Ramos (cell line): ENCODE results near the gene MRPS27.
"Not testable (repeated sequence)": the region's sequence is repeated elsewhere in the genome, so short reads cannot be mapped to it uniquely, and the experiment has no call there.

Experiments
- in situ Hi-C: fragments of 300-500 bp; cut with MboI; formaldehyde crosslinking; loops from one replicate; pipeline ENCODE4 v1.14.3; 2022; ENCODE audit warnings: low sequenced_read_pairs; ENCODE audit not compliant: unreplicated experiment

The MRPS27 gene

DNA sequence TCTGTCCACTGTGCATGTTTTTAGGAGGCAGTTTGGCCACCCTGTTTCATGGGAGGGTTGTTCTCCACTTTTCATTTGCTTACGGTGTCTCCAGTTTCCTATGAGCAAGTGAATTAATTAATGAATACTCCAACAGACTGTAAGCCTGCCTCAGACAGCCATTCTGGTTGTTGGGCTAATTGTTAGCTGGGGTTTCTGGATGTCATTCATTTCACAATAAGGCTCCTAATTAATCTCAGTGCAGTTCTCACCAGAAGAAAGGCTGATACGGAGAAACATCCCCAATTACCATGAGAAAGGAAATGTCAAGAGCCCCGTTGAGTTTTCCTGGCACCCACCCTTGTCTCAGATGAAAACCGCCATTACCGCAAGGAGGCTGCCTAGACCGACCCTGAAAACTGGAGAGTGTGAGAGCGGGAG, 136.9 kb downstream of the MRPS27 start:
- in situ Hi-C loops = no loop called here

- in situ Hi-C loops = no loop called here
Measured at GRCh38 chr5:72182686-72183085, 137.4 kb downstream of the MRPS27 start.

- in situ Hi-C loops = no loop called here
Measured at GRCh38 chr5:72180925-72181324, 139.1 kb downstream of the MRPS27 start.

DNA sequence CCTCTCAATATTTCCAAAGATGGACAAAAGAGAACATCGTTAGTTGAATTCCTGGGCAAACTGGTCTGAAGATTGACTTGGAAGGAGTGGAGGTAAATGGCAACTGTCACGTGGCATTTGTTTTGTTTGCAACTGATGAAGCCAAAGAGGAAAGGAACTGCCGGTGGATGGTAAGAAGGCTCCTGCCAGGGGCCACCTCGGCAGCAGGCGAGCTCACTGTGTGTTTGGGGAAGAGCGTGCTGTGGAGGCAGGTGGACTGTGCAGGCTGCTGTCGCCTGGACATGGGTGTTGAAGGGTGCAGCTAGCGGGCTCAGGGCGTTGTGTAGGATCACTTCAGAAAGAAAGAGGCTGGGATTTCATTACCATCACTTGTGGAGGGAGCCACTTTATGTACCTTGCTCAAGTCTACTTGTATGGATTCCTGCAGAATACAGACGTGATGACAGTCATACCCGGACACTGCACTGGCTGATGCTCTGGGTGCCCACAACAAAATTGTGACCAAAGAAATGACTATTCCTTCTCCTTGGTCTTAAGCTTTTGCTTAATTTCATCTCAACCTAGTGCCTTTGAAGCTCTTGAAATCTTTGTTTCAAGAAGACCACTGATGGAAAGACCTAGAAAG, 140.1 kb downstream of the MRPS27 start:
- in situ Hi-C loops = no loop called here

DNA sequence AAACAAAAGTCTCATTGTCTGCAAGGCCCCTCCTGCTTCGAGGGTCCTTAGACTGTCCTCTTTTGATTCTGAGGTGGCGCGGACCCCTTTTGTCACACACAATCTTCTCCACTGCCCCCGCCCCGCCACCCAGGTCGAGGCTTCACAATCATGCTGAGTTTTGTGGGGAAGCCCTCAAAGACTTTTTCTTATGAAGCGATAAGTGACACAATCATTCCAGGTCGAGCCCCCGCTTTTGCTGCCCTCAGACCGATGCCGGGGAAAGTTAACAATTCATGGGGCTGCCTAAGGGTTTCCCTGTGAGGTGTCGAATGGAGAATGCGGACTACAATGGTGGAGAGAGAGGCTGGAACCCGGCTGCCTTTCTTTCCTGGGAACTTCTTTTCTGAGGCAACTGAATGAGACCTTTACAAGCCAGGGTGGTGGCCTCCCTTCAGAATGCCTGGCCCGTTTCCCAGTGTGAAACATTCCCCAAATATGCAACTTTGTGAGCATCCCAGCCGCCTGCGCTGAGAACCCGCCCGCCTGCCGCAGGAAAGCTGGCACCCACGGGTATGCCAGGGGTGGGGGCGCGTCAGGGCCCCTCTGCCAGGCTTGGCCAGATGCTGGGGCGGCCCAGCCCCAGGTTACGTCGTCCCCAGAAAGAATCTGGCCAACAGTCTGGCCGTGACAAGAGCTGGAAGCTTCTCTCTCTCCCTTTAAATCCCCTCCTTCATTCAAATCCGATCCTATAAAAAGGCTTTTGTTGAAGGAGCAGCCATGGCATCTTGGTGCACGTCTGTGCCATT, 140.8 kb downstream of the MRPS27 start:
- in situ Hi-C loops = no loop called here

GRCh38 chr5:72177538-72177937, 142.5 kb downstream of the MRPS27 start:
- in situ Hi-C loops = no loop called here

DNA sequence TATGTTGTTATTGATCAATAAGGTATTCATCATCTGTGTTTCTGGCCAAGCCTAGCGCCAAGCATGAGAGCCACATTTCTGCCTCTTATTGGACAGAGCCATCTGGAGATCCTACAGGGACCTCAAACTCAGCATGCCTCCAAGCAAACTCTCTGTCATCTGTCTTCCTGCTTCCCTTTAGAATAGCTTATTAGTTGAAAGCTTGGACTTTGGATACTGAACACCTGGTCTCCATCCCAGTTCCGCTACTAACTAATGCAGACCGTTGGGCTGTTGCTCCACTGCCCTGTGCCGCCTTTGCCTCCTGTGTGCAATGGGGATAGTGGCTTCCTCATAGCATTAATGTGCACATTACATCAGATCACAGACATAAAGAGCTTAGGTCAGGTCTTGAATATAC, 147.3 kb downstream of the MRPS27 start:
- in situ Hi-C loops = no loop called here

DNA sequence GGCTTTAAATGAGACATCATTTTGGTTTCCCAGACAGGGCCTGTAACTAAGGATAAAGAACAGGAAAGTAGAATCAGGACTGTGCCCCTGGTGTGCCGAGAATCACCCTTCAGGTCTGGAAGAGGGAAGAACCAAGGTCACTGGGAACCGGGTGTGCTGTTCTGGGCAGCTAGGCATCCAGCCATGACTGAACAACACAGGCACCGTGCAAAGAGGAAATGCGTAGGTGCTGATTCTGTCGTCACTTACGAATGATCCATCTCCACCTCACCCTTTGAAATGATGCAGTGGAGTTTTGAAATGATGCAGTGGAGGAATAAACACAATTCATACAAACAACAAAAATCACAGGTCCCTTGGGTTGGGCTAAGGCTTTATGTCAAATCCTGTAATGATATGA, 148.4 kb downstream of the MRPS27 start:
- in situ Hi-C loops = no loop called here

- in situ Hi-C loops = not testable (repeated sequence)
Measured at GRCh38 chr5:72171181-72171580, 148.9 kb downstream of the MRPS27 start.

- in situ Hi-C loops = no loop called here
Measured at GRCh38 chr5:72170101-72170500, 149.9 kb downstream of the MRPS27 start.
